ENCODE data around the gene IL20RA.

GRCh38 chr6:137093183-137094069 is 48.7 kb upstream of the IL20RA start:
- TF ChIP-seq CTCF (IDR thresholded peaks at IDR 0.05; ENCODE audit: low read depth, low read length, poor library complexity, severe bottlenecking) (no peak), EZH2phosphoT487 (IDR thresholded peaks at IDR 0.05; ENCODE audit: borderline replicate concordance, low read length) (no peak)
